NCI-H1092 treated with DMSO at 0.1 percent for 48 hours (cell line): ENCODE results near the gene ZNF273.
"Not testable (repeated sequence)": the region's sequence is repeated elsewhere in the genome, so short reads cannot be mapped to it uniquely, and the experiment has no call there.

Experiments
- DNase-seq: peaks from one replicate; lab custom pipeline; 2025; lab: John Stamatoyannopoulos, UW

ZNF273 gene

DNA sequence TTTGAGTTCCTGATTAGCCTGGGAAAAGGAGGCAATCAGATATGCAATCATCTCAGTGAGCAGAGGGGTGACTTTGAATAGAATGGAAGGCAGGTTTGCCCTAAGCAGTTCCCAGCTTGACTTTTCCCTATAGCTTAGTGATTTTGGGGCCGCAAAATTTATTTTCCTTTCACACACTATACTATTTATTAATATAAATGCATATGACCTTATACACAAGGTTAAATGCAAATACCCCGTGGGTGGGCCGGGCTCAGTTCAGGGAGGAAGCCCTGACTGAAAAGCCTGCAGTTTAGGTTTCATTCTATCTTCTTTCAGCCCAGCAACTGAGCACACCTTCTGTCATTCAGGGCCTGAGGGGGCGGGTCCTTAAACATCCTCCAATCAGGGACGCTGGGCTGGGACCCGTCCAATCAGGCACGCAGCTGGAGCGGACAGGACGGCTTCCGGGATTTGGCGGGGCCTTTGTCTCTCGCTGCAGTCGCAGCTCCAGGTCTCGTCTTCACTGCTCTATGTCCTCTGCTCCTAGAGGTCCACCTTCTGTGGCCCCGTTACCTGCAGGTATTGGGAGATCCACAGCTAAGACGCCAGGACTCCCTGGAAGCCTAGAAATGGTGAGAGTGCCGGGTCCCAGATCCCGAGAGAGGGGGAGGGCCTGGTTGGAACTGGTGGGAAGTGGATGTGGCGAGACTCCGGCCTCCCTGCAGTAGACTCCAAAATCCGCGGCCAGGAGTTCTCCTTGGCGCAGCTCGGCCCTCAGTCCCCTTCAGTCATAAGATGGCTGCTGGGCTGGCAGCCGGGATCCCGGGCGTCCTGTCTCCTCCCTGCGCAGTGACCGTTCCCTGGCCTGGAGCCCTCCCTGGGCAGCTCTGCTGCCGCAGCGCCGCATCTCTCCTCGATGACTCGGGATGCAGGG lies at the start of gene ZNF273:
ZNF273 (plus strand) TSS at position 468 of the 916 bp plus-strand sequence; CDS start at position 513, 45 bp downstream.
- peak; percentile 96 for DNase-seq

DNA sequence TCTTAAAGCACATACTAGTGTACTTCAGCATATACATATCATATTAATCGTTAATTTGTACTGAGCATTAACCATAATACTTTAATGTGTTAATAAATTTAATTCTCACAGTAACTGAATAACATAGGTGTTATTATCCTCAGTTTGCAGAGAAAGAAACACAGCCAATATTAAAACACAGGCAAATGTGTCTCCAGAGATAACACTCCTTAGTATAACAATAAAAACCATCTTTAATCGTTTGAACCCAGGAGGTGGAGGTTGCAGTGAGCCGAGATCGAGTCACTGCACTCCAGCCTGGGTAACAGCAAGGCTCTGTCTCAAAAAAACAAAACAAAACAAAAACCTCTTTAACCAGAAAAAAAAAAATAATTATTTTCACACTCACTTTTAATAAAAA lies 49.4 kb upstream of the ZNF273 start:
- DNase-seq: no peak

DNA sequence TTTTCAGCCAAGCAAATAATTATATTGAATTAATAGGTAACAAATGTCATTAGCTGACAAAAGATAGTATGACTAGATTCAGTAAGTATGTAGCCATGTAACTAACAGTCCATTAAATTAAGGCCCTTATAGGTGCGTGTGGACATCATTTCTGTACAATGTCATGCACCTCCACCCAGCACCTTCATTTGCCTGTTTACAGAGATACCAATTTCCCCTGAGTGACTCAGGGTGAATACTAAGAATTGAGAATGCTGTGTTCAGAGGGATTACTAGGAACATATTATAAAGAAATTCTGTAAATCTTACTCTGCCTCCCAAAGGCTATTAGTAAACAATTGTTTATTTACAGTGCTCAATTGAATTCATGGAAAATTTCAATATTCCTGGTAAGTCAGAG lies 48.1 kb upstream of the ZNF273 start:
- no peak for DNase-seq

GRCh38 chr7:64863021-64863420 lies 40.1 kb upstream of the ZNF273 start:
- no peak for DNase-seq

- not testable (repeated sequence) for DNase-seq
Observed at GRCh38 chr7:64863530-64863929, 39.5 kb upstream of the ZNF273 start.

GRCh38 chr7:64863969-64864368 lies 39.1 kb upstream of the ZNF273 start:
- DNase-seq: no peak

GRCh38 chr7:64867863-64868440 lies 35.1 kb upstream of the ZNF273 start:
- no peak for DNase-seq

DNA sequence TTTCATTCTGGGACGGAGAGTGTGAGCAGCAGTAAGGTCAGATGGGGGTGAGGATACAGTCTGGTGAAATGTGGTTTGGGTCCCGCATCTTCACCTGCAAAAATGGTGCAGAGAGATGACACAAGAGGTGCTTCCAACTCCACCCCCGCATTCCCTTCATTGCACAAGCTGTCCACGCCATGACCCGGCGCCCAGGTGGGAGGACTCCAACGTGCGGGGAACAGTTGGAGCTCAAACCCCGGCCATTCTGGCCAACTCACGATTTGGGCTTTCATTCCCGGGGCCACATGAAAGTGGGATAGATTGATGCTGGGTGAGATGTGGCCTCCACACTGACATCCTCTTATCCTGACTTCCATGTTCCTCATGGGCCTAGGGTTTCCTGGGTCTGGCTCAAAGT lies 34.6 kb upstream of the ZNF273 start:
- no peak for DNase-seq

GRCh38 chr7:64869121-64869725 lies 33.9 kb upstream of the ZNF273 start:
- no peak for DNase-seq

DNA sequence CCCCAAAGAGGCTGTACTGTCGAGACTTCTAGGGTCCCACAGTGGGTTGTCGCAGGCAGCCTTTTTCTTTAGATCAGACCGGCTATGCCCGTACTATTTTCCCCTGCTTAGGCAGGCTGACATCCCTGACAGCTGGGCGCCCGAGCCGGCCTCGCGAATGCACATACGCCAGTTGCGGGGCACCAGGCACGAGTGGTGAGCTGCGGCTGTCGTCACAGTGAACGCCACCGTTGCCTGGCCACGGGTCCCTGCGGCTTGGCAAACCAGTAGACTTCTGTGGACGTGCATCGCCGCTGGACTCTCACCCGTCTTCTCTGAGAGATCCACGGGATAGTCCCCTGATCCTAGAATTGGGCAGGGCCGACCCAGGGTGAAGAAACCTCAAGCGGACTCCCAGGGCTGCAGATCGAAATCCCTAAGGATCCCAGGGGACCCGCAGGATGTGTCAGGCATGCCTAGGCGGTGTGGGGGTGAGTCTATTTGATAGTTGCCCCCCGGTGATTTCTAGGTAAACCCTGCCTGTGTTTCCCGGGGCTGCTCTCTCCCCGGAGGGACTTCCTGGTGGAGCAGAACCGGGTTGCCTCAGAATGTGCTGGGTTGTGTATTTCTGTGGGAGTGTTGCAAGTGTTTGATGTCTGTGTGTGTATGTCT lies 33.0 kb upstream of the ZNF273 start:
- DNase-seq: no peak

DNA sequence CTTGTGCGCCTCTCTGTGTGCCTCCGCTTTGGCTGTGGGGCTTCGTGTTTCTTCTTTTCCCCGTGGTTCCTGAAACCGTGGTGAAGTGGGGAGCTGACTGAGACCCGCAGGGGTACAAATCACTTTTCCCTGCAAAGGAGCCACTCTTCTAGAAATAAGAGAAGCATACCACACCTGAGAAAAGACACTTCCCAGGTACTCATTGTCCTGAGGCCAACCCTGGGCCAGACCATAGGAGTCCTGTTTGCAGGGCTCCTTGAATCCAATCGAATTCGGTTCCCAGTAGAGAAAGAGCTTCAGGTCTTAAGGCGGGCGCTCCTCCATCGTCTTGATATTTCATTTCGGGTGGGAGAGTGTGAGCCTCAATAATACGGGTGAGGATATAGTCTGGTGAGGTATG lies 32.4 kb upstream of the ZNF273 start:
- no peak for DNase-seq

DNA sequence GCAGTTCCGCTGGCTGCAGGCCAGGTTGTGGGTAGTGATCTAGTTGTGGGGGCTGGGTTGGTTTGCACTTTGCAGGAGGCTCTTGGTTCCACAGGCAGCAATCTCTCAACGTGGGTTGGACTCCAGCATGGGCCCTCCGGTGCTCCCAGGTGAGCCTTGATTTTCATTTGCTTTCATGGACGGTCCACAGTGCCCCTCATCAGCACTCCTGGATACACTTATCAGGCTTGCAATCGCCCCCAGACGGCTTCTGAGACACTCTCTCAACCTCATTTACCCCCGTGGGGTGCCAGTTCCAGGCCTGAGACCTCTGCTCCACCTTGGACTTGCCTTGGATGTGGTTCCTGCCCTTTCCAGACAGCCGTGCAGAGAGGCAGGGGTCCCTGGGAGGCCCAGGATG lies 31.3 kb upstream of the ZNF273 start:
- no peak for DNase-seq

GRCh38 chr7:64872351-64873154 lies 30.5 kb upstream of the ZNF273 start:
- DNase-seq: no peak

DNA sequence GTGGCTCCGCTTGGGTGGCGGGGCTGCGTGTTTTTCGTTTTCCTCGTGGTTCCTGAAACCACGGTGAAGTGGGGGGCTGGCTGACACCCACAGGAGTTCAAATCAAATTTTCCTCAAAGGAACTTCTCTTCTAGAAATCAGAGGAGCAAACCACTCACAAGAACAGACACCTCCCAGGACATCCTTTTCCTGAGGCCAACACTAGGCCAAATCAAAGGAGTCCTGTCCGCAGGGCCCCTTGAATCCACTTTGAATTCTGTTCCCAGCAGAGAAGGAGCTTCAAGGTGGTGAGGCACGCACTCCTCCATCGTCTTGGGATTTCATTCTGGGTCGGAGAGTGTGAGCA lies 29.9 kb upstream of the ZNF273 start:
- no peak for DNase-seq

- no peak for DNase-seq
Observed at GRCh38 chr7:64873517-64873916, 29.6 kb upstream of the ZNF273 start.

DNA sequence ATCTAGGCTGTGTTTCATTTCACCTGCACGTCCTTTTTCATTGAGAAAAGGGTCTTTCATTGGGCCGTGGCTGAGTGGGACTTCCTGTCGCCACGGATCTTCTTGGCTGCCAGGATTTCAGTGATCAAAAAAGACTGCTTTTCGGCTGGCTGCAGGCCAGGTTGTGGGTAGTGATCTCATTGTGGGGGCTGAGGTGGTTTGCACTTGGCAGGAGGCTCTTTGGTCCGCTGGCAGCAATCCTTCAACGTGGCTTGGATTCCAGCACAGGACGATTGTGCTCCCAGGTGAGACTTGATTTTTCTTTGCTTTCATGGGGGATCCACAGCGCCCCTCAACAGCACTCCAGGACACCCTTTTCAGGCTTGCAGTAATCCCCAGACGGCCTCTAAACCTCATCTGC lies 29.0 kb upstream of the ZNF273 start:
- DNase-seq: no peak

DNA sequence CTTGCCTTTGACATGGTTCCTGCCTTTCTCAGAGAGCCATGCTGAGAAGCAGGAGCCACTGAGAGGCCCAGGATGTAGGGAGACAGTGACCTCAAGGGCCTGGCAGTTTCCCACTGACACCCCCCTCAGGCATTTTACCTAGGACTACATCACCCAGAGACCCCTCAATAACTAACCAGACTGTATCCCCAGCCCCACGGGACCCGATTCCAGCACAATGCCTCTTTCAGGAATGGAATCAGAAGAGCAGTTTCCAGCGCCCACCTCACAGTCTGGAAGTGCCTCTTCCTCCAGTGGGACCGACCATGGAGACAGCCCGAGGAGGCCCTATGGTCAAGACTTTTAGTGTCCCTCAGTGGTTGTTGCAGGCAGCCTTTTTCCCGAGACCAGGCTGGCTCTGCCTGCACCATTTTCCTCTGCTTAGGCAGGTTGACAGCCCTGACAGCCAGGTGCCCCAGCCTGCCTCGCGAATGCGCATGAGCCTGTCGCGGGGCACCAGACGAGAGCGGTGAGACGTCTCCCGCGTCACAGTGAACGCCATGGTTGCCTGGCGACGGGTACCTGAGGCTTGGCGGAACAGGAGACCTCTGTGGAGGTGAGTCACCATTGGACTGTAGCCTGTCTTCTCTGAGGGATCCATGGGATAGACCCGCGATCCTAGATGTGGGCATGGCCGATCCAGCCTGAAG lies 28.4 kb upstream of the ZNF273 start:
- DNase-seq: no peak

- DNase-seq: no peak
Observed at GRCh38 chr7:64875258-64875657, 27.8 kb upstream of the ZNF273 start.

GRCh38 chr7:64875658-64876406 lies 27.2 kb upstream of the ZNF273 start:
- no peak for DNase-seq
